Activated gamma-delta T cell (primary cell): ENCODE measurements around the gene NPHP4.

ENCODE experiments used
- DNase-seq: peaks from one replicate; lab custom pipeline; 2025; lab: John Stamatoyannopoulos, UW

Gene NPHP4

DNA sequence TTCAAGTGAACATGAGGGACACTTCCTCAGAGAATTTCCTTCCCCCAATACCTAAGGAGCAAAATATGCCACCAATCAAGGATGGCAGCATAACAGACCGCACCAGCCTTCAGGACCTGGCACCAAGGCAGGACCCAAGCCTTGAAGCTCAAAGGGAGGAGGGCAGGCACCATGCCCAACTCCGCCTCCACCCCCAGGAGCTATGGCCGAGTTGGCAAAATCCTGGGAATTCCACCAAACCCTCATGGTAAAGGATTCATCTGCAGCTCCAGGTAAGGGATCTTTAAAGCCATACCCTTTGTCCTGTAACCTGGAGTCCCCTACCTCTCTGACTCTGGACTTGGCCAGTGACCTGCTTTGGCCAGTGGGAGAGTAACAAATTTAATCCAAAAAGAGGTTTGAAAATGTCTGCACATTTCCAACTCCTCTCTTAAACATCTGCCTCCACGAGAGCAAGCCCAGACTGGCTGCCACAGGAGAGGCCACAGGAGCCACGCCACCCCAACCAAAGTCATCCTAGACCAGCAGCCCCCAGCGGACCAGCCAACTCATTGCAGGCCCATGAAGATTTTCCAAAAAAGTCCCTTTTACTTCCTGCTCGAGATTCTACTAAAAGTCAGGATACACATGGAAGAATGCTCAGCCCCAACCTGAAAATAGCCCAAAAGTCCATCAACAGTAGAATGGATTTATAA, 41.9 kb downstream of the NPHP4 start:
- DNase-seq = no peak

DNA sequence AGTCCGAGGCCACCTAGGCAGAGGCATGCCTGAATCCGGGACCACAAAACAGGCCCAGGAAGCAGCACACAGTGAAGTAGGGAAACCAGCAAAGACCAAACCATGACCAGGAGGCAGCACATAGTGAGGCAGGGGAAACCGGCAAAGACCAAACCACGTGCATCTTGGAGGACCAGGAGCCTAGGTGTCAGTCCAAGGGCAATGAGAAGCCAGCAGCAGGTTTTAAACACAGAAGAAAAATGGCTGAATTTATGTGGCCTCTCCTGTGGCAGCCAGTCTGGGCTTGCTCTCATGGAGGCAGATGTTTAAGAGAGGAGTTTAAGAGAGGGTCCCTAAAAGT, 42.5 kb downstream of the NPHP4 start:
- no peak for DNase-seq

DNA sequence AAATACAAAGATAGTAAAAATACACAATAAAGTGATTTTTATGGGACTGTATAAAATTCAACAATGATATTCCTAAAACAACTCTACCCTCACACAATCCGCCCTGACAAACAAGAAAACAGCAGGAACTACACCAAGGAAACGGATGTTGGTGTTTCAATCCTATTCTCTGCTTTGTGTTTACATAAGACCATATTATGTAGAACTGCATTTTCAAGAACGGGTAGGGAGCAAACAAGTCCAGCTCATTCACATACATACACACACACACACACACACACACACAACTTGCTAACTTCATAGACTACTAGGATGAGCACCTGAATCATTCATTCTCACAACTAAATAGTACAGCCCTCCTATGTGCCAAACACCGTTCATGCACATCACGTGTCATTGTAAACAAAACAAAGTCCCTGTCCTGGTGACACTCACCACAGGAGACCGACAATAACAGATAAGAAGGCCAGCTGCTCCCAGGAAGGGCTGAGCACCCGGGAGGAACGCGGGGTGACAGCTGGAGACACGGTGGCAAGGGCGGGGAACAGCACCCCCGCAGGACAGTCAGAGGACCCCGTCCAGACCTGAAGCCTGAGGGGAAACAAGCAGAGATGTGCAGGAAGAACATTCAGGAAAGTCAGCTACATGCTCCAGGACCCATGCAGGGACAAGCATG, 43.0 kb downstream of the NPHP4 start:
- no peak for DNase-seq

DNA sequence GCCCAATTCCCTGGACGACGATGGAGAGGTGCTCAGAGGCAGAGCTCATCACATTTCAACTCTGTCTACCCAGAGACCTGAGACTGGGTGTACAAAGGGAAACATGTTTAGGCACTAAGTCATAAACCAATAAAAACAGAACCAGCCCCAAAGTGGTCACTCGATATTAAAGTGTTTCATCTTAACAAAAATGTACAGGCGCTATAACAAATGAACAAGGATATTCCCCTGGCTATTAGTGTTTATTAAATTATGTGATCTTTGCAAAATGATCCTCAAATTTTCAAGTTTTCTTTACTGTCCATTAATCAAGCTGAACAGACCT, 43.6 kb downstream of the NPHP4 start:
- DNase-seq = no peak

DNA sequence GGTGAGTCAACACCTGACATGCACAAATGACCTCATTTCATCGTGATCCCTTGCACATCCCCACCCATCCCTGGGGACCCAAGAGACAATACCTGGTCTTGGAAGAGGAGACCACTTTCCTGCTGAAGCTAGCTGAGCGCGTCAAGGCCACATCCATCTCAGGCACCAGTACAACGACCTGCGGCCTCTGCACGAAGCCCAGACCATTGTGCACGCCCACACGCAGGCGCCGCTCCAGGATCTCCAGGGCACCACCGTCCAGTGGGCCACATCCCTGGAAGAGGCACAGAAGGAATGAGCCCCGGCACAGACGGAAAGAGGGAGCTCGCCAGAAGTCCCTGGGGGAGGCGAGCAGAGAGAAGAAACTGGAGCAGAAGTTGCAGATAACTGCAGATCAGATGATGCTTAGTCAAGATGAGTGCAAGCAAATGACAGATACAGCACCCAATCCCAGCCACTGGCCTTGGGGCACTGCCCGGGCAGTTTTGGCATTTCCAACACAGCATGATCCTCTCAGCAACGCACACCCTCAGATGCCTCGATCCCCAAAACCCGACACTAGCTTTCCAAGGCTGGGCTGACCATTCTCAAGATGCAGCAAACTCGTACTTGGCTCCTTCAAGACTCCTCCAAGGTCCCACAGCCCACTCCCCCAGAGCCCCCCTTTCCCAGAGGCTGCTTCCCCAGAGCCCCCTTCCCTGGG, 44.1 kb downstream of the NPHP4 start:
- DNase-seq = no peak

DNA sequence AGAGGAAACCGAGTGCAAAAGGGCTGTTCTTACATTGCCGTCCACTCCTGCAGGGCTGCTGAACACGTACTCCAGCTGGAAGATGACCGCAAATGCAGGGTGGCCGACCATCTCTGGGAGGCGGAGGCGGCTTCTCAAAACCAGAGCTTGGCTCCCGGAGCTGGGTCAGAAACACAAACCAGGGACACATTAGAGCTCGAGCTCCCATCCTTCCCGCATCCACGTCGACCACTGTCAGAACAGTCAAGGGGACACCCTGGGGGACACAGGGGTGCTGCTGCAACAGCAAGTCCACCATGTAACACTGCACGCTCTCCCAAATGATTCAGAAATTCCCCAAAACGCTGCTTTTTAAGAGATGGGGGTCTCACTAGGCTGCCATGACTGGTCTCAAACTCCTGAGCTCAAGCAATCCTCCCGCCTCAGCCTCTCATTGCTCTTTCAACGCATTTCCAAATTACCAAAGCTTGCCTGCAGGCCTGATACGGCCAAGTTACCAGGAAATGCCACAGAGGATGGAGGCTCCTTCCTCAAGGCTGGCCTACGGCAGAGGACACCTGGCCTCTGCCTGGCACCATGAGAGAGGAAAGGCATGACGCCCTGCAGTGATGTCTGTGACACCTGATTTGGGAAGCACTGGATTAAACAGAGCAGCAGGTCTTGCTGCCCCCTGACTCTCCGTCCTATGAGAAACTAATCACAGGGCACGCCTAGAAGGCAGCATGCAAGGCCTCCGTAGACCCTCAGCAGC, 45.0 kb downstream of the NPHP4 start:
- no peak for DNase-seq

DNA sequence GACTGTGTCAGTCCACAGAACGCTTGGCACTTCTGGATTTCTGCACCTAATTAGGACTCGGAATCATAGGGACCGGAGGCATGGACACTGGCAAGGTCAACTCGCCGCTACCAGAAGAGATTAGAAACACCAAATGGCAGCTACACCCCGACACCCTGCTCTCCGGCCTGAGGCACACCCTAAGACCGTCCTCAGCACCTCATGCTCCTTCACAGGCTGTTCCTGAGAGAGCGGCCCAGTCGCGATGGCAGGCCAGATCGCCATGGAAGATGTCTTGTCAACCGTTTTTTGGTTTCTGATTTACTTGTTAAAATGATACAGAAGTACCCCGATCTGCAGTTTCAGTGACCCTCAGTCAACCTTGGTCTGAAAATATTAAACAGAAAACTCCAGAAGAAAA, 46.8 kb downstream of the NPHP4 start:
- DNase-seq = no peak

DNA sequence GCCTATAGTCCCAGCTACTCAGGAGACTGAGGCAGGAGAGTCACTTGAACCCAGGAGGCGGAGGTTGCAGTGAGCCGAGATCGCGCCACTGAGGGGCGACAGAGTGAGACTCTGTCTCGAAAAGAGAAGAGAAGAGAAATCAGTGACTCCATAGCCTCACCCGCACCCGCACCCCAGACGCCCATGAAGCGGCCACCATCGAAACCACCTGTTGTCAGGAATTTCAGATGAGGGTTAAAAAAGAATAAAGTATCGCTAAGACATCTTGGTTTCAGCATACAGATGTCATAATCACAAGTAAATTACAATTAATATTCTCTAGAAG, 47.4 kb downstream of the NPHP4 start:
- DNase-seq = no peak

DNA sequence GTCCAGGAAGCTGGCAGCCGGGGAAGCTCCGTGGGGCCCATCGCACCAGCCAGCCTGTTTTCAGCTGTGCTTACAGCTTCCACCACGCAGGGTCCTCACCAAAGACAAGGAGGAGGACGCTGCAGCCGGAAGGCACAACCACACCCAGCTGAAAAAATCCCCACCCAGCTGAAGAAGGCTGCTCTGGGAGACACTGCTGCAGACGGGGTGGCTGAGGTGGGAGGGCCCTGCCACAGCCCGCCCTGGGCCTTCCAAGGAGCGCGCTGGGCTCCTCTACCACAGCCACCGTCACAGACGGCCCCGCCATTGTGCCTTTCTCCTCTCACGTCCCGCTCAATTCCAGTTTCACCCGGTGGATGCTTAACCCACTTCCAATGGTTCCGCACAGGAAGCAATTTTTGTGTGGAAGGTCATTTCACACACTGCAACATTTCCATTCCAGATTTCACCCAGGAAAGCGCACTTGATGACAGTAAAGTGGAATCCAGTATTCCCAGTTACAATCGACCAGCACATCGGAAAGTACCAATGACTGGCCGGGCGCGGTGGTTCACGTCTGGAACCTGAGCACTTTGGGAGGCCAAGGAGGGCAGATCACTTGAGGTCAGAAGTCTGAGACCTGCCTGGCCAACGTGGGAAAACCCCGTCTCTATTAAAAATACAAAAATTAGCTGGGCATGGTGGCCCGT, 47.9 kb downstream of the NPHP4 start:
- DNase-seq = no peak

DNA sequence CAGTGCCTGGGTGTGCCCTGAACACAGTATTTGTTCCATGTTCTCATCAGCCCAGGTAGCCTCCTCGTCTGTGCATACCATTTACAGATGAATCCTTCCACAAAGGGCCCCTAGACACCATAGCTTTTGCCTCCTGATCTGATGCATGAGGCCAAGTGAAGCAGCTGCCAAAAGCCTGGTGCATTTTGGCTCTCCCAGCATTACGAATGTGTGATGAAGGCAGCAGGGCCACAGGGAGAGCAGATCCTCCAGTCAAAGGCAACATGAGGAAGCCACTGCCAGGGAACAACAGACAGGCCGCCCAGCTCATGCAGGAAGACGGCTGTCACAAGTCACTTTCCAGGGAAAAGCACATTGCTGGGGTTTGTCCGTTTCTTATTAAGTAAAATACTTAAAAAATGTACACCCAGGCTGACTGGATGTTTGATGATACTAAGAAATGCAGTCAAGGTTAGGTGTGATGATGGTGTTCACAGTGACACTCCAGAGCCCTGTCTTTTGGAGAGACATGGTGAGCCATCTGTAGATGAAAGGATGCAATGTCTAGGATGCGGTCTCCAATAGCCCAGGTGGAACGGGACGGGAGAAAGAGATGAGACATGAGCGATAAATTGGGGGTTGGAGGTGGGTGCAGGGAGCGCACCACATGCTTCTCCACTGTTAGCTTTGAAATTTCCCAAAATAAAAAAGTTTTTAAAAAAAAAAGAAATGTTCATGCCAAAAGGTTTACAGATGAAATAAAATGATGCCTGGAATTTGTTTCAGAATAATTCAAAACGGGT, 48.7 kb downstream of the NPHP4 start:
- DNase-seq = no peak

DNA sequence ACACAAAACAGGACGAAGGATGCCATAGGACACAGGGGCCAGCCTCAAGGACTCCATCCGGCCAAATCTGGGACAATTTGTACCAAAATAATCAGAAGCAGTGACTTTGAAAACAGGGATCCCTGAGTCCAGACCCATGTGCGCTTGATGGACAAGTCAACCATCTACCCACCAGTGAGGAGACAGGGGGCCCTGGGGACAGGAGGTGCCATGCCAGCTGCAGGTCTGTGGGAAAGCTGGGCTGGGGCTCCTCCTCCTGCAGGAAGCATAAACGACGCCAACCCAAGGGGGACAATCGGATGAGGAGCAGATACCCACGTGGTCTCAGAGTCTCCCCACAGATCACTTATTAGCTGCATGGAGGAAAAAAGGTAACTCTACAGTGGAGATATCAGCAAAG, 50.6 kb downstream of the NPHP4 start:
- no peak for DNase-seq

DNA sequence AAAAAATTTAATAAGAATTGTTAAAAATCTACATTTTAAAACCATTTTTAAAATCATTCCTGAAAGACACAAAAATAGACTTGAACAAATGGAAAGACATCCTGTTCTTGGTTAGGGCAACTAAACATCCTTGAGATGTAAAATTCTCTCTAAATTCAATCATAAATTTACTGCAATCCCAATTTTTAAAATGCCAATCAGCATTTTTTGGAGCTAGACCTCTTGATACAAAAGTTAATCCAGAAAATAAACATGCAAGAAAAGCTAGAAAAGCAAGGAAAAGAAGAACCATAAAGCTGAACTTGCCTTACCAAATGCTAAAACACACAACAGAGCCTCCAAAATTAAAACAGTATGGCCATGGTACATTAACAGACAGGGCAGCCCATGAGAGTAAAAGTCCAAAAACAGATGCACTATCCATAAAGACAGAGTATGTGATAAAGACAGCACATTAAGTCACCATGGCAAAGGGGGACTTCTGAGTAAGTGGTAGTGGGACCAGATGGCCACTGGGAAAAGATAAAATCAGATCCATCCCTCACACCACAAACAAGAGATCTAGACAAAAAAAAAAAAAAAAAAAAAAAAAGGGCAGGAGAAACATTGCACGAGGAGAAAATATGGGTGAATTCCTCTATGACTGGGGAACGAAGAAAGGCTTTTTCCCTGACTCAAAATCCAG, 51.4 kb downstream of the NPHP4 start:
- no peak for DNase-seq

DNA sequence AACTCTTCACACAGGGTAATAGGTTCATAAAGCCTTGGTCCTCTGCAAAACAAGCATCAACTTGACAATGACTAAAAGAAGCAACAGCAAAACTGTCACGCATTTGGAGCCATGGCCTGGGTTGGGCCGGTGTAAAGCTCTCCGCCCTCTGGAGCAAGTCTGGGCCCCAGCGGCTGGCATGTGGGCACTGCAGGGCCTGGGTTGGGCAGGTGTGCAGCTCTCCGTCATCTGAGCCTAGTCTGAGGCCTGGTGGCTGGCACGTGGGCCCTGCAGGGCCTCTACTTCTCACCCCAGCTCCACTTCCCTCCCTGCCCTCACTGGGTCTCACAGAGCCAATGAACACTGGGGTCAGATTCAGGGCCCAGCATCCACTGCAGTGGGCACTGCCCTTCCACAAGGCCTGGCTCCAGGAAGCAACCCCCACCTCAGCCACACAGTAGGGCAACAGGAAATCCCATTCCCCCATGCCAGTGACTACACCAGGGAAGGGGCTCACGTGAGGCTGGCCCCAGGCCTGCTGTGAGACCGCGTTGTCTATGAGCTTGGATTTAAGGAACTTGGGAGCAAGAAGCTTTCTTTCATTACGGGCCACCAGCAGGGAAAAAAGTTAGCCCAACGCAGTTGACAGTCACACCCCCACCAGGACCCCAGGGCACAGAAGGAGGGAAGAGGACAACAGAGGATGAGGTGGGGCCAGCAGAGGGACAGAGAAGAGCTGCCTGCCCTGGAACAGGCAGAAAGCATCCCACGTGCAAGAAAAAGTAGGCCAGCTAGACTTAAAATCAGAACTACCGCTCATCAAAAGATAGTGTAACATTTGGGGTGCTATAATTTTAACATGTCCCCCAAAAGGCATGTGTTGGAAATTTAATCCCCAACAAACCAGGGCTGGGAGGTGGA, 52.7 kb downstream of the NPHP4 start:
- DNase-seq = no peak

DNA sequence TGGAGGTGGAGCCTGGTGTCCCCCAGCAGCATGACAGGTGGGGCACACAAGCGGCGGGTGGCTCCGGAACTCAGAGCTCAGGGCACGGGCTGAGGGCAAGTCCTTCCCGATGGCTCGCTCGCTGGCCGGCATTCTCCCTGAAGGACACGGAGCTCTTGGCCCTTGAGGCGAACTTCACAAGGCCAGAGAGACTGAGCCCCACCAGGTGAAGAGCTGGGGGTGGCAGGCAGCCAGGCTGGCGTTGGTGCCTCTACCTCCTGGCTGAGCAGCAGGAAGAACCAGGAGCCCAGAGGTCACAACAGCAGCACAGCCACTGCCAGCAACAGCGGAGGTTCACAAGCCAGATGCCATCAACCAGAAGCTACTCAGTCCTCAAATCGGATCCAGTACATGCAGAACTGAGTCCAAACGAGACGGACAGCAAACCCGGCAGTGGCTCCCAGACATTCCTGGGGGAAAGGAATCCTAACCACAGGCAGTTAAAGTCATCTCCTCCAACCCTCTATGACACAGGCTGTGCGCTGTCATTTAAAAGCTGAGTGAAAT, 54.1 kb downstream of the NPHP4 start:
- no peak for DNase-seq

DNA sequence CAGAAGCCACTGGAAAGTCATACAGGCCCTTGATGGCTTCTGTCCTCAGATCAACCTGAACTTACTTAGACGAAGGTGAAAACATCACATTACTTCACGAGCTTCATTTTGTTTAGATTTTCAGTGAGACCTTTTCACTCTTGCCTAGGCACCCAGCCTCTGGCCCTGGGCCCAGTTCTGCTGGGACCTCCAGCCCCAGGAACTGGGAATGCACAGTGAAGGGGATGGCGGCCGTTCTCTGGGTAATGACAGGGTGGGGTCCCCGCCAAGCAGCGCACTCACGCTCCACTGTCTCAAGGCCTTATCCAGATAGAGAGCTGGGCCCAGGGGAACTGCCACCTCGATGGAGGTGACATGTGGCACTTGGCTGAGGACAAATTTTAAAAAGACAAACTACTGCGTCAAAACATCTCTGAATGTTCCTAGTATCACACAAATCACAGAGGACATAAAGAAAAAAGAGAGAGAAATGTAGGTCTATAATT, 54.8 kb downstream of the NPHP4 start:
- no peak for DNase-seq

DNA sequence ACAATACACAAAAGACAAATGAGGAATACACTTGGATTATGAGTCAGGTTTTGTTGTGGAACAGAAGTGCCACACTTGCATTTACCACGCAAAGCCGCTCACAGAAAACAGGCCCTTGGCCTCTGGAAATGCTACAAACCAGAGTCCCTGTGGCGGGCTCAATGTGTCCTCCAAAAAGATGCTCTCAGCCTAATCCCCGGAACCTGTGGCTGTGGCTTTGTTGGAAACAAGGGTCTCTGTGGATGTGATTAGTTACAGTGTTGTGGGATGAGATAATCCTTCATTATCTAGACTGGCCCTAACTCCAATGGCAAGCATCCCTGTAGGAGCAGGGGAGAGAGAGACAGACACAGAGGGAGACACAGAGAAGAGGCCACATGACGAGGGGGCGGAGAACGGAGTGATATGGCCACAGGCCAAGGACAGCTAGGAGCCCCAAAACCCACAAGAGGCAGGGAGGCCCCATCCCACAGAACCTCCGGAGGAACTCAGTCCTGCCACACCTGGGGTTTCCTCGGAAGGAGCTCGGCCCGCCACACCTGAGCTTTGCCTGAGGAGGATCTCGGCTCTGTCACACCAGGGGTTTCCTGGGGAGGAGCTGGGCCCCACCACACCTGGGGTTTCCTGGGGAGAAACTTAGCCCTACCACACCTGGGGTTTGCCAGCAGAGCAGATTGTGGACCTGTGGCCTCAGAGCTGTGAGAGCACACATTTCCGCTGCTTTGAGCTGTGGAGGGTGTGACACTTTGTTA, 55.4 kb downstream of the NPHP4 start:
- DNase-seq = no peak

DNA sequence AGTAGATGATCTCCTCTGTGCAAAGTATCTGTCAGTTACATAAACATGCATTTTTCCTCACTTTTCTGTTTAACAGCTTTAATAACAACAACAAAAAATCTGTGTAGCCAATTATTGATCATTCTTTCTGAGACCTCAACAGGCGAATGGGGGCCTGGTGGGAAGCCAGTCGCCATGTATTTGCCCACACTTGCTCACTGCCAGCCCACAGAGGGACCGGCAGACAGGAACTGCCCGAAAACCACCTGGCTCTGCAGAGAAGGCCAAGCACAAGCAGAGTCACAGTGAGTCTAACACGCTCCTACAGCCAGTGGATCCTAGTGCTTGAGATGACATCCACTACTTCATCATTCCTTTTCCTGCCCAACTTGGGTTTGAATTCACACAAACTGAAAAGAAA, 56.1 kb downstream of the NPHP4 start:
- DNase-seq = no peak

DNA sequence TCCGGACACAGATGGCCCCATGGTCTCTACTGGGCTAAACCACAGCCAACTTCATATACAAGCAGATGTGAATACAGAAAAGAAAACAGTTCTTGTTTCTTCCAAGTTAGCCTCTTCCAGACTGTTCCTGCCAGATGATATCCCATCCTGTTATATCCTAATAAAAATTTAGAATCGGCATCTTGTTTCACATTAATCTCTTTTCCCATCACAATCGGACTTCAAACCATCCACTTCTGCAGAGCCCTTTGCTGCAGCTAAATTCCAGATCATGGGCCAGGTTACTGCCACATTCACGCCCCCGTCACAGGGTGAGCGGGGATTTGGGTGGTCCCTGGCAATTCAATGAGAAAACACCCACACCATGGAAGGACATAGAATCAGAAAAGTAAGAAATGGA, 57.2 kb downstream of the NPHP4 start:
- no peak for DNase-seq
